ENCODE data around the gene ERG28. TPM values are rescaled to one million over a fixed set of nuclear protein-coding genes. Genes with fewer than 3 reads are reported as not detected.
A peak's percentile ranks its signal among the peaks of the same experiment; 100 is the strongest.

ERG28 gene
- total and polyA plus RNA-seq, 2 of the 13 experiments (the other 11 are each of a cell fraction or from before 2014, with no cell fraction given) = 27.3 to 32.3 TPM

DNA sequence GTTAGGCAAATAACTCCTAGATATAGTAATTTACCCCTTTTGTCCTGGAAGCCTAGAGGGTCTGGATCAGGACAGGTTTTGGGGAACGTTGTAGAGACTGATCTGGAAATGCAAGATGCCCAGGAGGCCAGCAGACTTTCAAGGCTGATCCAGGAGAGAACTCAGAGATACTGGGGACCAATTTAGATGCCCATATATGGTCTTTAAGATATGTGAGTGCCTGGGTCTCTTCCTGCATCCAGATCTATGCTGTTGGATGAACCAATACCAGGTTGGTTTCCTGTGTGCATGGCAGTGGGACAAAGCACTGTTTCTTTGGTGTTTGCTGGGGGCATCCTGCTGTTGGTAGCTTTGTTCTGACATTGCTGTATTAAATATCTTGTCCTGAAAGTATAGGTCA is 5.4 kb downstream of the ERG28 start (continued):
- no peak for TF ChIP-seq SNRNP70 (IDR thresholded peaks at IDR 0.05; ENCODE audit: low read depth, low read length)
- TF ChIP-seq, protein P1, sequence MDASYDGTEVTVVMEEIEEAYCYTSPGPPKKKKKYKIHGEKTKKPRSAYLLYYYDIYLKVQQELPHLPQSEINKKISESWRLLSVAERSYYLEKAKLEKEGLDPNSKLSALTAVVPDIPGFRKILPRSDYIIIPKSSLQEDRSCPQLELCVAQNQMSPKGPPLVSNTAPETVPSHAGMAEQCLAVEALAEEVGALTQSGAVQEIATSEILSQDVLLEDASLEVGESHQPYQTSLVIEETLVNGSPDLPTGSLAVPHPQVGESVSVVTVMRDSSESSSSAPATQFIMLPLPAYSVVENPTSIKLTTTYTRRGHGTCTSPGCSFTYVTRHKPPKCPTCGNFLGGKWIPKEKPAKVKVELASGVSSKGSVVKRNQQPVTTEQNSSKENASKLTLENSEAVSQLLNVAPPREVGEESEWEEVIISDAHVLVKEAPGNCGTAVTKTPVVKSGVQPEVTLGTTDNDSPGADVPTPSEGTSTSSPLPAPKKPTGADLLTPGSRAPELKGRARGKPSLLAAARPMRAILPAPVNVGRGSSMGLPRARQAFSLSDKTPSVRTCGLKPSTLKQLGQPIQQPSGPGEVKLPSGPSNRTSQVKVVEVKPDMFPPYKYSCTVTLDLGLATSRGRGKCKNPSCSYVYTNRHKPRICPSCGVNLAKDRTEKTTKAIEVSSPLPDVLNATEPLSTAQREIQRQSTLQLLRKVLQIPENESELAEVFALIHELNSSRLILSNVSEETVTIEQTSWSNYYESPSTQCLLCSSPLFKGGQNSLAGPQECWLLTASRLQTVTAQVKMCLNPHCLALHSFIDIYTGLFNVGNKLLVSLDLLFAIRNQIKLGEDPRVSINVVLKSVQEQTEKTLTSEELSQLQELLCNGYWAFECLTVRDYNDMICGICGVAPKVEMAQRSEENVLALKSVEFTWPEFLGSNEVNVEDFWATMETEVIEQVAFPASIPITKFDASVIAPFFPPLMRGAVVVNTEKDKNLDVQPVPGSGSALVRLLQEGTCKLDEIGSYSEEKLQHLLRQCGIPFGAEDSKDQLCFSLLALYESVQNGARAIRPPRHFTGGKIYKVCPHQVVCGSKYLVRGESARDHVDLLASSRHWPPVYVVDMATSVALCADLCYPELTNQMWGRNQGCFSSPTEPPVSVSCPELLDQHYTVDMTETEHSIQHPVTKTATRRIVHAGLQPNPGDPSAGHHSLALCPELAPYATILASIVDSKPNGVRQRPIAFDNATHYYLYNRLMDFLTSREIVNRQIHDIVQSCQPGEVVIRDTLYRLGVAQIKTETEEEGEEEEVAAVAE (CRISPR knock-in tag; IDR thresholded peaks at IDR 0.05; ENCODE audit: borderline replicate concordance) = no peak
- no peak for TF ChIP-seq MAFF (IDR thresholded peaks at IDR 0.05; ENCODE audit: low read depth, low read length)
- no peak for TF ChIP-seq ZKSCAN8 (CRISPR knock-in tag; IDR thresholded peaks at IDR 0.05; ENCODE audit: borderline replicate concordance)
- no peak for TF ChIP-seq ARNT (IDR thresholded peaks at IDR 0.05)

DNA sequence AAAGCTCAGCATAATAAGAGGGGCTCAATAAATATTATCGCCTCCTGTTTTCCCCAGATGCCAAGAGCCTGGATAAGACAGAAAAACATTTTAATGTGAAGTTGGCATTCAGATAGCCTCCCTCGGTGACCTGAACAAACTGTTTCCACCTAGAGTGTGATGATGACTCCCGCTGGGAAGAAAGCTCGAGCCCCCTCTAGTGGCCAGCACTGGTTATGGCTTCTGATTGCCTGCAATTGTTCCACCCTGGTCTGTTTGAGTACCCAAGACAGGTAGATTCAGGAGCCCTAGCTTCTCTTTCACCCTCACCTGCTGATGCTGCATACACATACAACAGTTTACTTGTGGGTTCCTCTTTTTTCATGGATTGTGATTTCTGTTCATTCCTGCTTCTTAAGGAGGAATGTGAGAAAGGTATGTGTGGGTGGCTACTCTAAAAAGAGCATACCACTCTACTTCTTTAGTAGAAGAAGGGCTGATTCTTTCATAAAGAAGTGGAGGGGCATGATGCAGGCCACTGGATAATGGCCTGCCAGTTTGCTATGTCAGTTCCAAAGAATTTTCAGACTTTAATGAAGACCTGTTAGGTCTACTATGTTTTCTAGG is 6.4 kb downstream of the ERG28 start:
- H3K9ac ChIP-seq (ENCODE audit: insufficient read depth, low read depth, low read length) = no peak overlapping the region
- no peak overlapping the region for H3K27ac ChIP-seq (ENCODE audit: extremely low read length, insufficient read depth, low read length)
- H3K9me3 ChIP-seq (ENCODE audit: low read length) = no peaks in the 10 kb centered on the region
- peaks cover 67% of the 10 kb centered on the region for H3K4me1 ChIP-seq (ENCODE audit: insufficient read depth, low read length)
- ChIA-PET CTCF (ENCODE audit: low intra/inter-chr PET ratio, low total read pairs) (interaction anchor here (1.2 to 5.1 kb wide), 4 partner anchors 76 to 346 kb away, joined by 3 to 123 read pairs (median 6); partner anchors contain the start of gene FLVCR2), POLR2A (interaction anchor here (7.5 kb wide), 1 partner anchor 77 kb away, joined by 127 read pairs; the partner anchor contains the start of gene FLVCR2)
- 6% methylated on average over 4 of the region's 4 CpGs for WGBS (ENCODE audit: low lambda C conversion rate)
- no peak overlapping the region for H3K4me3 ChIP-seq (replicated peaks in 1 of 3; ENCODE audit: insufficient read depth in 1 of 3, low read depth in 2 of 3, low read length in 3 of 3)
- no peaks in the 10 kb centered on the region for H4K20me1 ChIP-seq (ENCODE audit: insufficient read depth, low read length)
- FAIRE-seq (peak; percentile 68), ATAC-seq (peak; percentile 58), DNase-seq (ENCODE audit: low spot score) (peak; percentile 60)
- no TSS peak for BruUV-seq (replicated peaks)
- peaks cover 1 to 36% of the 10 kb centered on the region in 2 experiments for H3K36me3 ChIP-seq (replicated peaks in 1 of 2; ENCODE audit: control insufficient read depth in 1 of 2, insufficient read depth in 2 of 2, low read length in 2 of 2)
- in situ Hi-C loops (cut with HindIII; ENCODE audit: extremely low pct_ligation_motif_present, low pct_unique_long_range_greater_than_20kb) (loop anchor here (5.0 kb wide), 1 partner anchor 77 kb away; the partner anchor contains the start of gene FLVCR2), intact Hi-C loops (cut with micrococcal nuclease; ENCODE audit: unreplicated experiment) (loop anchor here (1.0 kb wide), 2 partner anchors 77 to 136 kb away; no protein-coding TSS in a partner anchor)
- H2AFZ ChIP-seq (ENCODE audit: low read length) = no peak overlapping the region
- H3K27me3 ChIP-seq (ENCODE audit: control insufficient read depth in 1 of 2, insufficient read depth in 2 of 2, low read length in 2 of 2) = no peaks in the 10 kb centered on the region
- H3K79me2 ChIP-seq (ENCODE audit: insufficient read depth, low read length) = peaks cover 18% of the 10 kb centered on the region
- no peak overlapping the region for H3K4me2 ChIP-seq (ENCODE audit: low read depth, low read length)
- TF ChIP-seq, protein P2, sequence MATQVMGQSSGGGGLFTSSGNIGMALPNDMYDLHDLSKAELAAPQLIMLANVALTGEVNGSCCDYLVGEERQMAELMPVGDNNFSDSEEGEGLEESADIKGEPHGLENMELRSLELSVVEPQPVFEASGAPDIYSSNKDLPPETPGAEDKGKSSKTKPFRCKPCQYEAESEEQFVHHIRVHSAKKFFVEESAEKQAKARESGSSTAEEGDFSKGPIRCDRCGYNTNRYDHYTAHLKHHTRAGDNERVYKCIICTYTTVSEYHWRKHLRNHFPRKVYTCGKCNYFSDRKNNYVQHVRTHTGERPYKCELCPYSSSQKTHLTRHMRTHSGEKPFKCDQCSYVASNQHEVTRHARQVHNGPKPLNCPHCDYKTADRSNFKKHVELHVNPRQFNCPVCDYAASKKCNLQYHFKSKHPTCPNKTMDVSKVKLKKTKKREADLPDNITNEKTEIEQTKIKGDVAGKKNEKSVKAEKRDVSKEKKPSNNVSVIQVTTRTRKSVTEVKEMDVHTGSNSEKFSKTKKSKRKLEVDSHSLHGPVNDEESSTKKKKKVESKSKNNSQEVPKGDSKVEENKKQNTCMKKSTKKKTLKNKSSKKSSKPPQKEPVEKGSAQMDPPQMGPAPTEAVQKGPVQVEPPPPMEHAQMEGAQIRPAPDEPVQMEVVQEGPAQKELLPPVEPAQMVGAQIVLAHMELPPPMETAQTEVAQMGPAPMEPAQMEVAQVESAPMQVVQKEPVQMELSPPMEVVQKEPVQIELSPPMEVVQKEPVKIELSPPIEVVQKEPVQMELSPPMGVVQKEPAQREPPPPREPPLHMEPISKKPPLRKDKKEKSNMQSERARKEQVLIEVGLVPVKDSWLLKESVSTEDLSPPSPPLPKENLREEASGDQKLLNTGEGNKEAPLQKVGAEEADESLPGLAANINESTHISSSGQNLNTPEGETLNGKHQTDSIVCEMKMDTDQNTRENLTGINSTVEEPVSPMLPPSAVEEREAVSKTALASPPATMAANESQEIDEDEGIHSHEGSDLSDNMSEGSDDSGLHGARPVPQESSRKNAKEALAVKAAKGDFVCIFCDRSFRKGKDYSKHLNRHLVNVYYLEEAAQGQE (IDR thresholded peaks at IDR 0.05; ENCODE audit: borderline replicate concordance in 1 of 2, low read depth in 1 of 2, low read length in 2 of 2) = no peak
- TF ChIP-seq KMT2A (CRISPR knock-in tag; IDR thresholded peaks at IDR 0.05) = peak; percentile 58; the same call in 1 of the 2 replicates
- no peak for TF ChIP-seq IKZF4 (CRISPR knock-in tag; IDR thresholded peaks at IDR 0.05; ENCODE audit: borderline replicate concordance, low read depth, not compliant biosample characterization)
- TF ChIP-seq ZNF20 (CRISPR knock-in tag; IDR thresholded peaks at IDR 0.05) = no peak
- no peak for TF ChIP-seq SIX1 (CRISPR knock-in tag; IDR thresholded peaks at IDR 0.05; ENCODE audit: borderline replicate concordance)
- no peak for TF ChIP-seq HDAC2 (CRISPR knock-in tag; IDR thresholded peaks at IDR 0.05)
- TF ChIP-seq ISX (CRISPR knock-in tag; conservative IDR thresholded peaks at IDR 0.05) = no peak
- no peak for TF ChIP-seq ZNF780A (CRISPR knock-in tag; IDR thresholded peaks at IDR 0.05)

Measured in HepG2 (cell line).